ENCODE measurements around the gene RSRC2. TPM values are rescaled to one million over a fixed set of nuclear protein-coding genes. Genes with fewer than 3 reads are reported as not detected.
A peak's percentile ranks its signal among the peaks of the same experiment; 100 is the strongest.

RSRC2 gene
- total and polyA plus RNA-seq, 10 donors, result 39.3 to 104 (median 81.8) TPM

- Histone ChIP-seq H3K36me3 (peaks cover 2 to 99% (median 25%) of the 10 kb centered on the region in 6 donors), H3K27ac (peak overlapping the region in 1 of 8 donors; percentile 31), H3K27me3 (replicated peaks in 1 of 7) (no peaks in the 10 kb centered on the region), H3K9me3 (no peaks in the 10 kb centered on the region), H3K4me1 (peaks cover 0 to 6% (median 0%) of the 10 kb centered on the region in 6 donors), H3K4me3 (no peak overlapping the region)
- intact Hi-C loops (cut with DNase I; ENCODE audit: low total_unique reads), result no loop called here
- no peak for DNase-seq
- no peak for TF ChIP-seq POLR2AphosphoS5 (IDR thresholded peaks at IDR 0.05)
- no peak for TF ChIP-seq CTCF (IDR thresholded peaks at IDR 0.05 in 8 of 11, conservative IDR thresholded peaks at IDR 0.05 in 3 of 11)
- TF ChIP-seq POLR2A (IDR thresholded peaks at IDR 0.05), result no peak
- 71 to 88% (median 80%) methylated on average over 2 of the region's 2 CpGs for WGBS, 5 donors
Measured at GRCh38 chr12:122545855-122546254, 19.1 kb upstream of the RSRC2 start.

GRCh38 chr12:122544537-122544936, 17.8 kb upstream of the RSRC2 start:
- 81 to 88% (median 86%) methylated on average over 2 of the region's 2 CpGs for WGBS, 5 donors
- Histone ChIP-seq H3K9me3 (no peaks in the 10 kb centered on the region), H3K4me3 (no peak overlapping the region), H3K36me3 (peaks cover 0 to 96% (median 22%) of the 10 kb centered on the region in 6 donors), H3K27ac (peak overlapping the region in 1 of 8 donors; percentile 15), H3K4me1 (peaks cover 0 to 6% (median 0%) of the 10 kb centered on the region in 6 donors), H3K27me3 (replicated peaks in 1 of 7) (no peaks in the 10 kb centered on the region)
- no peak for DNase-seq
- no peak for TF ChIP-seq POLR2A (IDR thresholded peaks at IDR 0.05)
- TF ChIP-seq POLR2AphosphoS5 (IDR thresholded peaks at IDR 0.05), result no peak
- TF ChIP-seq CTCF (IDR thresholded peaks at IDR 0.05 in 8 of 11, conservative IDR thresholded peaks at IDR 0.05 in 3 of 11), result no peak
- intact Hi-C loops (cut with DNase I; ENCODE audit: low total_unique reads), result no loop called here

GRCh38 chr12:122538496-122538895, 11.8 kb upstream of the RSRC2 start:
- Histone ChIP-seq H3K9me3 (no peaks in the 10 kb centered on the region), H3K27me3 (replicated peaks in 1 of 7) (no peaks in the 10 kb centered on the region), H3K36me3 (peaks cover 0 to 97% (median 10%) of the 10 kb centered on the region in 6 donors), H3K4me1 (peaks cover 0 to 2% (median 0%) of the 10 kb centered on the region in 6 donors), H3K4me3 (no peak overlapping the region), H3K27ac (no peak overlapping the region)
- intact Hi-C loops (cut with DNase I; ENCODE audit: low total_unique reads), result no loop called here
- TF ChIP-seq POLR2A (IDR thresholded peaks at IDR 0.05) (no peak), CTCF (IDR thresholded peaks at IDR 0.05 in 8 of 11, conservative IDR thresholded peaks at IDR 0.05 in 3 of 11) (no peak), POLR2AphosphoS5 (IDR thresholded peaks at IDR 0.05) (no peak)
- WGBS, 5 donors, result 91 to 98% (median 96%) methylated on average over 5 of the region's 5 CpGs
- DNase-seq, result no peak

- intact Hi-C loops (cut with DNase I; ENCODE audit: low total_unique reads), result no loop called here
- Histone ChIP-seq H3K4me3 (no peak overlapping the region), H3K4me1 (peaks cover 0 to 4% (median 0%) of the 10 kb centered on the region in 6 donors), H3K27ac (no peak overlapping the region), H3K9me3 (no peaks in the 10 kb centered on the region), H3K27me3 (replicated peaks in 1 of 7) (no peaks in the 10 kb centered on the region), H3K36me3 (peaks cover 0 to 97% (median 7%) of the 10 kb centered on the region in 6 donors)
- no peak for DNase-seq
- WGBS, 5 donors, result 96 to 97% (median 96%) methylated on average over 4 of the region's 4 CpGs
- no peak for TF ChIP-seq CTCF (IDR thresholded peaks at IDR 0.05 in 8 of 11, conservative IDR thresholded peaks at IDR 0.05 in 3 of 11)
- no peak for TF ChIP-seq POLR2AphosphoS5 (IDR thresholded peaks at IDR 0.05)
- no peak for TF ChIP-seq POLR2A (IDR thresholded peaks at IDR 0.05)
Measured at GRCh38 chr12:122537021-122537420, 10.3 kb upstream of the RSRC2 start.
